ENCODE data around the gene SPATA3.

- TF ChIP-seq CTCF (IDR thresholded peaks at IDR 0.05; ENCODE audit: low read depth, low read length, missing input control) (no peak), FOXA1 (IDR thresholded peaks at IDR 0.05) (no peak), EGR1 (IDR thresholded peaks at IDR 0.05; ENCODE audit: low read depth in 2 of 2) (no peak), YY1 (IDR thresholded peaks at IDR 0.05) (no peak), NR2F2 (IDR thresholded peaks at IDR 0.05) (no peak), ATF3 (IDR thresholded peaks at IDR 0.05) (no peak), GABPA (IDR thresholded peaks at IDR 0.05 in 1 of 2, conservative IDR thresholded peaks at IDR 0.05 in 1 of 2) (no peak), RAD21 (IDR thresholded peaks at IDR 0.05) (no peak), SP1 (IDR thresholded peaks at IDR 0.05) (no peak), ZBTB33 (IDR thresholded peaks at IDR 0.05) (no peak), FOXA2 (IDR thresholded peaks at IDR 0.05) (no peak)
- TF ChIP-seq, protein P1, sequence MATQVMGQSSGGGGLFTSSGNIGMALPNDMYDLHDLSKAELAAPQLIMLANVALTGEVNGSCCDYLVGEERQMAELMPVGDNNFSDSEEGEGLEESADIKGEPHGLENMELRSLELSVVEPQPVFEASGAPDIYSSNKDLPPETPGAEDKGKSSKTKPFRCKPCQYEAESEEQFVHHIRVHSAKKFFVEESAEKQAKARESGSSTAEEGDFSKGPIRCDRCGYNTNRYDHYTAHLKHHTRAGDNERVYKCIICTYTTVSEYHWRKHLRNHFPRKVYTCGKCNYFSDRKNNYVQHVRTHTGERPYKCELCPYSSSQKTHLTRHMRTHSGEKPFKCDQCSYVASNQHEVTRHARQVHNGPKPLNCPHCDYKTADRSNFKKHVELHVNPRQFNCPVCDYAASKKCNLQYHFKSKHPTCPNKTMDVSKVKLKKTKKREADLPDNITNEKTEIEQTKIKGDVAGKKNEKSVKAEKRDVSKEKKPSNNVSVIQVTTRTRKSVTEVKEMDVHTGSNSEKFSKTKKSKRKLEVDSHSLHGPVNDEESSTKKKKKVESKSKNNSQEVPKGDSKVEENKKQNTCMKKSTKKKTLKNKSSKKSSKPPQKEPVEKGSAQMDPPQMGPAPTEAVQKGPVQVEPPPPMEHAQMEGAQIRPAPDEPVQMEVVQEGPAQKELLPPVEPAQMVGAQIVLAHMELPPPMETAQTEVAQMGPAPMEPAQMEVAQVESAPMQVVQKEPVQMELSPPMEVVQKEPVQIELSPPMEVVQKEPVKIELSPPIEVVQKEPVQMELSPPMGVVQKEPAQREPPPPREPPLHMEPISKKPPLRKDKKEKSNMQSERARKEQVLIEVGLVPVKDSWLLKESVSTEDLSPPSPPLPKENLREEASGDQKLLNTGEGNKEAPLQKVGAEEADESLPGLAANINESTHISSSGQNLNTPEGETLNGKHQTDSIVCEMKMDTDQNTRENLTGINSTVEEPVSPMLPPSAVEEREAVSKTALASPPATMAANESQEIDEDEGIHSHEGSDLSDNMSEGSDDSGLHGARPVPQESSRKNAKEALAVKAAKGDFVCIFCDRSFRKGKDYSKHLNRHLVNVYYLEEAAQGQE (IDR thresholded peaks at IDR 0.05) = no peak
- TF ChIP-seq, protein P2, sequence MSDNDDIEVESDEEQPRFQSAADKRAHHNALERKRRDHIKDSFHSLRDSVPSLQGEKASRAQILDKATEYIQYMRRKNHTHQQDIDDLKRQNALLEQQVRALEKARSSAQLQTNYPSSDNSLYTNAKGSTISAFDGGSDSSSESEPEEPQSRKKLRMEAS (IDR thresholded peaks at IDR 0.05) = no peak
These were observed 15.5 kb upstream of the SPATA3 start for GRCh38 chr2:230980468-230980867.

Measured in liver (tissue), 3 donors.